Panc1 (cell line): ENCODE results near the gene PIGU. TPM values are rescaled to one million over a fixed set of nuclear protein-coding genes. Genes with fewer than 3 reads are reported as not detected.

Experiments used
- ATAC-seq: fragments of 200-7000 bp; cut with Tn5 transposase; 2 replicates; pipeline ENCODE4 v1.9.1; 2020; ENCODE audit warnings: mild to moderate bottlenecking, moderate library complexity
- BruUV-seq: library from RNA; stranded (reverse); fragments of 400-500 nt; replicated peaks from 2 replicates; lab custom pipeline; 2021; lab: Mats Ljungman, UMichigan
- CTCF ChIA-PET: fragments of 300-600 bp; sonication (Branson Sonifier 250); formaldehyde crosslinking; loops from one replicate; lab custom pipeline; 2022; ENCODE audit warnings: antibody characterized with exemption; lab: Charles Lee
- POLR2A ChIA-PET: fragments of 300-600 bp; sonication (Branson Sonifier 250); formaldehyde crosslinking; loops from one replicate; lab custom pipeline; 2022; ENCODE audit warnings: antibody characterized with exemption; lab: Charles Lee
- DNase-seq: peaks from one replicate; pipeline ENCODE4 v3.0.0-alpha.2; 2010; ENCODE audit warnings: low read depth, low spot score
- H3K27ac ChIP-seq: 2 replicates; pipeline ENCODE4 v1.5.1; 2011; ENCODE audit warnings: mild to moderate bottlenecking, low read length, inconsistent platforms
- H3K27me3 ChIP-seq: fragments of 200-500 bp; sonication (Bioruptor generic); 2 replicates; pipeline ENCODE4 v1.6.0; 2014; ENCODE audit warnings: low read length, inconsistent platforms; ENCODE audit not compliant: control insufficient read depth, insufficient read depth
- H3K36me3 ChIP-seq: fragments of 200-500 bp; sonication (Bioruptor generic); 2 replicates; pipeline ENCODE4 v1.5.1; 2014; ENCODE audit warnings: inconsistent platforms, mild to moderate bottlenecking, low read length, moderate library complexity; ENCODE audit not compliant: control insufficient read depth, insufficient read depth
- H3K4me1 ChIP-seq: 2 replicates; pipeline ENCODE4 v1.5.1; 2011; ENCODE audit warnings: inconsistent platforms, mild to moderate bottlenecking, low read length, moderate library complexity; ENCODE audit not compliant: control insufficient read depth, insufficient read depth
- H3K4me3 ChIP-seq, 2 experiments: 2 replicates each; pipeline ENCODE4 v1.5.1; 2011 to 2012; ENCODE audit warnings: low read depth in 2 of 2, low read length in 2 of 2, mild to moderate bottlenecking in 2 of 2, inconsistent platforms in 1 of 2, moderate library complexity in 1 of 2
- H3K9me3 ChIP-seq: fragments of 200-500 bp; sonication (Bioruptor generic); 2 replicates; pipeline ENCODE4 v1.5.1; 2014; ENCODE audit warnings: low read depth, mild to moderate bottlenecking, inconsistent platforms, low read length, moderate library complexity; ENCODE audit not compliant: control insufficient read depth, insufficient read depth
- POLR2AphosphoS5 ChIP-seq: IDR thresholded peaks from 2 replicates; pipeline ENCODE4 v1.6.1; 2012; ENCODE audit warnings: mild to moderate bottlenecking, low read depth, low read length, moderate library complexity
- SIN3A ChIP-seq: IDR thresholded peaks from 2 replicates; pipeline ENCODE4 v1.6.1; 2012; ENCODE audit warnings: low read depth, mild to moderate bottlenecking, low read length, moderate library complexity, borderline replicate concordance; ENCODE audit not compliant: insufficient read depth
- TCF7L2 ChIP-seq: IDR thresholded peaks from 2 replicates; pipeline ENCODE4 v1.6.1; 2011; ENCODE audit warnings: mild to moderate bottlenecking, low read depth, low read length, inconsistent platforms
- in situ Hi-C: cut with HindIII; loops from 2 replicates; pipeline ENCODE4 v1.10.0; 2016; ENCODE audit warnings: low sequenced_read_pairs, low pct_unique_long_range_greater_than_20kb
- intact Hi-C: fragments of 100-400 bp; cut with micrococcal nuclease; formaldehyde crosslinking; loops from one replicate; pipeline ENCODE4 v1.10.0; 2022; ENCODE audit not compliant: unreplicated experiment
- total RNA-seq: library from RNA; stranded (reverse); gene quantifications from one replicate; pipeline ENCODE4 v1.2.1, GENCODE V29; 2021; ENCODE audit not compliant: unreplicated experiment
- TF ChIP-seq, protein P1 (sequence below): fragments of 450-650 bp; IDR thresholded peaks from 2 replicates; pipeline ENCODE4 v1.5.1; 2017; ENCODE audit warnings: mild to moderate bottlenecking
- TF ChIP-seq, protein P2 (sequence below), 2 experiments: IDR thresholded peaks; 2 replicates each; pipeline ENCODE4 v1.6.1; 2011 to 2012; ENCODE audit warnings: low read depth in 2 of 2, control low read depth in 1 of 2, low read length in 1 of 2, mild to moderate bottlenecking in 1 of 2, moderate library complexity in 1 of 2; ENCODE audit not compliant: insufficient read depth in 1 of 2

PIGU gene
- total RNA-seq, 1 experiment from 2014 or later, result 22.9 TPM

DNA sequence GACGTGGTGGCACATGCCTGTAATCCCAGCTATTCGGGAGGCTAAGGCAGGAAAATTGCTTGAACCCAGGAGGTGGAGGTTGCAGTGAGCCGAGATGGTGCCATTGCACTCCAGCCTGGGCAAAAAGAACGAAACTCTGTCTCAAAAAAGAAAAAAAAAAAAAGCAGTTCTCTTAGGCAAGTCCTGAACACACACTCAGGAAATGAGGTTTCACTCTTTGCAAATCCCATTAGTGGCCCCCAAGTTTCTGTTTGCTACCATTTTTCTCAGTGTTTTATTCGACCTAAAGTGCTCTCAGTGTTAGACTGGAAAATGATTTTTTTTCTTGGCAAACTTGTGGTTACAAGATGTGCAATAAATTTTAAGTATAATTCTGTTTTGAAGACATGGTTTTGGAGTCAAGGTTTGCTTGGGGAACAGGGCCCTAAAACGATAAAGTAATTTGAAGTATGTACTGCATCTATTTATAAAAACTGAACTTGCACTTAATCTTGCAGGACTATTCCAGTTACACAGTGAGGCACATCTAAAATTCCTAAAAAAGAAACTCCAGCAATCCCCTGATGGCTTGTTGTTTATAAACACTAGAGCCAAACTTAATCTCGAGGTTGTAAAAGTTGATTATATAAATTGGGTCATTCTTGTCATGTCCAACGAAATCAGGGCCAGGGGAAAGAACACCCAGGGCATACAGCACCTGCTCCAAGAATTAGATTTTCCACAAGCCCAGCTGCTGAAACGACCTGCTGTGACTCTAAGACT, 75.8 kb downstream of the PIGU start:
- CTCF ChIA-PET, result interaction anchor here (0.7 kb wide), 1 partner anchor 387 kb away, joined by 3 read pairs; no protein-coding TSS in a partner anchor
- intact Hi-C loops, result no loop called here
- in situ Hi-C loops, result no loop called here

DNA sequence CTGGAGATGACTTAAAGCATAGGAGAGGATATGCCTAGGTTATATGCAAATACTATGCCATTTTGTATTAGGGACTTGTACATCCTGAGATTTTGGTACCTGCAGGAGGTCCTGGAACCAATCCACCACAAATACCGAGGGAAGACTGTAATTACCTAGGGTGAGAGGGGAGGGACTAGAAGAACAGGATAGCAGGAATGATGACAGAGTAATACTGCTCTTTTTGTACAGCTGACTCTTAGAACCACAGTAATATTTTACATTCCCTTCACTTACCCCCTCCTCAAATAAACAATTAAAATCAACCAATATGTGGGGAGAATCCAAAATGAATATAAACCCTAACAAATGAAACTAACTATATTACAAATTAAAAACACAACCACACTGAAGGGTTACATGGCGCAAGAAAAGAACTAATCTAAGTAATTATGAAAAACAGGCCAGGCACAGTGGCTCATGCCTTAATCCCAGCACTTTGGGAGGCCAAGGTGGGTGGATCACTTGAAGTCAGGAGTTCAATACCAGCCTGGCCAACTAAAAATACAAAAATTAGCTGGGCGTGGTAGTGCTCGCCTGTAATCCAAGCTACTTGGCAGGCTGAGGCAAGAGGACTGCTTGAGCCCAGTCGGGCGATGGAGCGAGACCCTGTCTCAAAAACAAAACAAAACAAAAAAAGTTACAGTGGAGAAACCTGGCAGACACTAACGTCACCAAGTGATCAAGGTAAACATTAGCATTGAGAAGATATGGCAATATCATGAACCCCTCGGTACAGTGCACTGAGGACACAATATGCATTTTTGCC, 81.3 kb downstream of the PIGU start:
- H3K27me3 ChIP-seq, result no peaks in the 10 kb centered on the region
- no peaks in the 10 kb centered on the region for H3K36me3 ChIP-seq
- ChIA-PET POLR2A (no interaction called here), CTCF (no interaction called here)
- DNase-seq, result no peak
- H3K4me3 ChIP-seq, result no peak overlapping the region
- no peak overlapping the region for H3K27ac ChIP-seq
- no peaks in the 10 kb centered on the region for H3K4me1 ChIP-seq
- intact Hi-C loops, result no loop called here
- ATAC-seq, result no peak
- BruUV-seq, result no TSS peak
- no peak for TF ChIP-seq SIN3A
- TF ChIP-seq POLR2AphosphoS5, result no peak
- TF ChIP-seq, protein P1, sequence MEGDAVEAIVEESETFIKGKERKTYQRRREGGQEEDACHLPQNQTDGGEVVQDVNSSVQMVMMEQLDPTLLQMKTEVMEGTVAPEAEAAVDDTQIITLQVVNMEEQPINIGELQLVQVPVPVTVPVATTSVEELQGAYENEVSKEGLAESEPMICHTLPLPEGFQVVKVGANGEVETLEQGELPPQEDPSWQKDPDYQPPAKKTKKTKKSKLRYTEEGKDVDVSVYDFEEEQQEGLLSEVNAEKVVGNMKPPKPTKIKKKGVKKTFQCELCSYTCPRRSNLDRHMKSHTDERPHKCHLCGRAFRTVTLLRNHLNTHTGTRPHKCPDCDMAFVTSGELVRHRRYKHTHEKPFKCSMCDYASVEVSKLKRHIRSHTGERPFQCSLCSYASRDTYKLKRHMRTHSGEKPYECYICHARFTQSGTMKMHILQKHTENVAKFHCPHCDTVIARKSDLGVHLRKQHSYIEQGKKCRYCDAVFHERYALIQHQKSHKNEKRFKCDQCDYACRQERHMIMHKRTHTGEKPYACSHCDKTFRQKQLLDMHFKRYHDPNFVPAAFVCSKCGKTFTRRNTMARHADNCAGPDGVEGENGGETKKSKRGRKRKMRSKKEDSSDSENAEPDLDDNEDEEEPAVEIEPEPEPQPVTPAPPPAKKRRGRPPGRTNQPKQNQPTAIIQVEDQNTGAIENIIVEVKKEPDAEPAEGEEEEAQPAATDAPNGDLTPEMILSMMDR, result no peak
- TF ChIP-seq, protein P2, sequence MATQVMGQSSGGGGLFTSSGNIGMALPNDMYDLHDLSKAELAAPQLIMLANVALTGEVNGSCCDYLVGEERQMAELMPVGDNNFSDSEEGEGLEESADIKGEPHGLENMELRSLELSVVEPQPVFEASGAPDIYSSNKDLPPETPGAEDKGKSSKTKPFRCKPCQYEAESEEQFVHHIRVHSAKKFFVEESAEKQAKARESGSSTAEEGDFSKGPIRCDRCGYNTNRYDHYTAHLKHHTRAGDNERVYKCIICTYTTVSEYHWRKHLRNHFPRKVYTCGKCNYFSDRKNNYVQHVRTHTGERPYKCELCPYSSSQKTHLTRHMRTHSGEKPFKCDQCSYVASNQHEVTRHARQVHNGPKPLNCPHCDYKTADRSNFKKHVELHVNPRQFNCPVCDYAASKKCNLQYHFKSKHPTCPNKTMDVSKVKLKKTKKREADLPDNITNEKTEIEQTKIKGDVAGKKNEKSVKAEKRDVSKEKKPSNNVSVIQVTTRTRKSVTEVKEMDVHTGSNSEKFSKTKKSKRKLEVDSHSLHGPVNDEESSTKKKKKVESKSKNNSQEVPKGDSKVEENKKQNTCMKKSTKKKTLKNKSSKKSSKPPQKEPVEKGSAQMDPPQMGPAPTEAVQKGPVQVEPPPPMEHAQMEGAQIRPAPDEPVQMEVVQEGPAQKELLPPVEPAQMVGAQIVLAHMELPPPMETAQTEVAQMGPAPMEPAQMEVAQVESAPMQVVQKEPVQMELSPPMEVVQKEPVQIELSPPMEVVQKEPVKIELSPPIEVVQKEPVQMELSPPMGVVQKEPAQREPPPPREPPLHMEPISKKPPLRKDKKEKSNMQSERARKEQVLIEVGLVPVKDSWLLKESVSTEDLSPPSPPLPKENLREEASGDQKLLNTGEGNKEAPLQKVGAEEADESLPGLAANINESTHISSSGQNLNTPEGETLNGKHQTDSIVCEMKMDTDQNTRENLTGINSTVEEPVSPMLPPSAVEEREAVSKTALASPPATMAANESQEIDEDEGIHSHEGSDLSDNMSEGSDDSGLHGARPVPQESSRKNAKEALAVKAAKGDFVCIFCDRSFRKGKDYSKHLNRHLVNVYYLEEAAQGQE (IDR thresholded peaks at IDR 0.05; ENCODE audit: insufficient read depth in 1 of 2, low read depth in 2 of 2, low read length in 1 of 2), result no peak
- H3K9me3 ChIP-seq, result no peaks in the 10 kb centered on the region
- in situ Hi-C loops, result no loop called here

More for the DNA sequence above, 75.8 kb downstream of the PIGU start:
- Histone ChIP-seq H3K27ac (no peak overlapping the region), H3K4me1 (no peaks in the 10 kb centered on the region), H3K27me3 (no peaks in the 10 kb centered on the region), H3K9me3 (no peaks in the 10 kb centered on the region), H3K4me3 (no peak overlapping the region), H3K36me3 (no peaks in the 10 kb centered on the region)
- POLR2A ChIA-PET, result interaction anchor here (0.6 to 0.7 kb wide), 2 partner anchors 49 to 274 kb away, joined by 7 read pairs; no protein-coding TSS in a partner anchor
- ATAC-seq (no peak), DNase-seq (no peak)
- no TSS peak for BruUV-seq
- TF ChIP-seq, protein P2 (IDR thresholded peaks at IDR 0.05; ENCODE audit: insufficient read depth in 1 of 2, low read depth in 2 of 2, low read length in 1 of 2), result no peak
- TF ChIP-seq TCF7L2, result no peak
